ENCODE data around the gene BDKRB1. TPM values are rescaled to one million over a fixed set of nuclear protein-coding genes. Genes with fewer than 3 reads are reported as not detected.

The BDKRB1 gene
- total RNA-seq: not detected in 2 replicates

GRCh38 chr14:96255501-96256366, at the start of gene BDKRB1:
Gene BDKRB1, plus strand, starts transcription at chr14:96256210. Its CDS starts 7,473 bp downstream, at chr14:96263683.

Other genes with a start within 250 kb of the BDKRB1 start
- gene C14orf132, start 216.8 kb upstream of the BDKRB1 start, total RNA-seq: 3.6 and 8.6 TPM in 2 replicates
- under 0.01 TPM in 2 replicates for gene BDKRB2, start 51.4 kb upstream of the BDKRB1 start, total RNA-seq
- gene ATG2B, start 107.1 kb downstream of the BDKRB1 start, total RNA-seq: 17.7 and 22.8 TPM in 2 replicates
- 23.9 and 28.3 TPM in 2 replicates for gene GSKIP, start 107.3 kb downstream of the BDKRB1 start, total RNA-seq
- 1.1 and 1.3 TPM in 2 replicates for gene AK7, start 135.9 kb downstream of the BDKRB1 start, total RNA-seq
- gene PAPOLA, start 246.2 kb downstream of the BDKRB1 start, total RNA-seq: 93.0 and 108 TPM in 2 replicates

All from dermis lymphatic vessel endothelial cell (primary cell).